GM12874 (cell line): Measurements from ENCODE around the gene RSPRY1.

Experiments
- CTCF ChIP-seq: IDR thresholded peaks from 2 replicates; pipeline ENCODE4 v1.5.1; 2011; ENCODE audit warnings: low read depth, mild to moderate bottlenecking, control low read depth, low read length, moderate library complexity; ENCODE audit not compliant: insufficient read depth

RSPRY1 gene

DNA sequence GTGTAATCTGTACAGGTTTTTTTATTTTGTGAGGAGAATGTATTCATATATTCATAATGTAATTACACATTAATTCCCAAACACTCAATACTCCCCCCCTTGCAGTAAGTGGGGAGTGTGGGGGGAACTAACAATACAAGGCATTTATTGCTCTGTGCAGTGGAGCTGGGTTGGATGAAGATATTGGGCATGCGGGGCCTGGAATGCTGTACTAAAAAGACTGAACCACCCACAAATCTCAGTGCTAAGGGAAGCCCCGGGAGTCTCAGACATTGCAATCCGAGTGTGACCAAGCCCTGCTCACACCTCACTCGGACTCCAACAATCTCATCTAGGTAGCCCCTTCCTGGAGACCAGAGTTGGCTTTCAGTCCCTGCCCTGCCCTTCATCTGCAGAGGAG lies 92.4 kb downstream of the RSPRY1 start:
- TF ChIP-seq CTCF, result no peak

GRCh38 chr16:57279780-57280638 lies 93.9 kb downstream of the RSPRY1 start:
- no peak for TF ChIP-seq CTCF

GRCh38 chr16:57281791-57282190 lies 95.7 kb downstream of the RSPRY1 start:
- no peak for TF ChIP-seq CTCF

DNA sequence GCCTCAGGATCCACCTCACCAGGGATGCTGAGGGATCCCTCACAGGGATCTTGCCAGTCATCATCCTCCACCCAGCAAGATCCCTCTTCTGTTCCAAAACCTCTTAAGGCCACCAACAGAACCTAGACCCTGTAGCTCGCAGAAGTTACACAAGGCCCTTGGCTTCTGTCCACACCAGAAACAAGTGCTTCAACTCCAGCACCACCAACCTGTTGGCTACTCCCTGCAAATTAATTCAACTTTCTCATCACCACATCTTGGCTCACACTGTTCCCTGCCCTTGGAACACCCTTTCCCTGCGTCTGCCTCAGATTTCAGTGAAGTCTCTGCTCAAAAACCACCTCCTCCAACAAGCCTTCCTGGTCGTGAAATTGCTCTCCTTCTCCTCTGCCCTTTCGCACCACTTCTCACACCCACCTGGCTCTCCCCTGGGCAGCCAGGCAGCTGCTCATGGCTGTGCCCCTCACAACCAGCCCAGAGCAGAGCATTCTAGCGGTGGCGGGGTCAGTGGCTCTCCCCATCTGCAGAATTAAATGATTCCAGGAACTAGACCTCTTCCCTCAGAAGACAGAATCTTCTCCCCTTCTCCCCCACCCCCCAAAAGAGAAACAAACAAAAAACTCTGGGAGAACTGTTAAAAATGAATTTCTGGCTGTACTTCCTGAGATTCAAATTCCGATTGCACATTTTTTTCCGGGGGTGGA lies 96.5 kb downstream of the RSPRY1 start:
- TF ChIP-seq CTCF, result no peak

- TF ChIP-seq CTCF, result no peak
These were observed 97.3 kb downstream of the RSPRY1 start for GRCh38 chr16:57283214-57283958.

GRCh38 chr16:57283959-57284208 lies 97.8 kb downstream of the RSPRY1 start:
- TF ChIP-seq CTCF, result no peak

GRCh38 chr16:57284209-57284951 lies 98.3 kb downstream of the RSPRY1 start, which contains the start of gene PLLP:
Gene PLLP (minus strand): TSS chr16:57284672. CDS start chr16:57284540, 132 bp downstream.
- TF ChIP-seq CTCF, result no peak
